Stomach (tissue), 9 donors: Measurements from ENCODE around the gene FLRT1. TPM values are rescaled to one million over a fixed set of nuclear protein-coding genes. Genes with fewer than 3 reads are reported as not detected.

ENCODE experiments used
- DNase-seq, 2 donors: peaks; one replicate each; pipeline versions ENCODE4 v3.0.0 to v3.0.0-alpha.2; 2013 to 2019
- H3K27ac ChIP-seq, 5 donors: fragments of 200-600 bp in 4 of 5; sonication (generic) in 4 of 5; one replicate each; pipeline ENCODE4 v1.5.1; 2013 to 2019; ENCODE audit warnings: mild to moderate bottlenecking in 1 of 5, moderate library complexity in 1 of 5
- H3K27me3 ChIP-seq, 3 donors: fragments of 200-600 bp; sonication (generic); one replicate each; pipeline ENCODE4 v1.5.1; 2017 to 2019; ENCODE audit warnings: mixed run types in 1 of 3
- H3K36me3 ChIP-seq, 4 donors: fragments of 200-600 bp; sonication (generic); 1 replicate in 3 of 4; 2 replicates in 1 of 4; pipeline ENCODE4 v1.5.1; 2016 to 2019
- H3K4me1 ChIP-seq, 4 donors: fragments of 200-600 bp; sonication (generic); one replicate each; pipeline ENCODE4 v1.5.1; 2016 to 2019
- H3K4me3 ChIP-seq, 4 donors: fragments of 200-600 bp; sonication (generic) in 3 of 4; one replicate each; pipeline ENCODE4 v1.5.1; 2016 to 2019; ENCODE audit warnings: mild to moderate bottlenecking in 1 of 4
- H3K9me3 ChIP-seq, 4 donors: fragments of 200-600 bp; sonication (generic); one replicate each; pipeline ENCODE4 v1.5.1; 2016 to 2019
- CTCF ChIP-seq, 7 experiments: fragments of 450-650 bp in 4 of 7; fragments of 200-600 bp in 3 of 7; sonication (generic) in 3 of 7; IDR thresholded peaks; one replicate each; pipeline ENCODE4 v1.5.1; 2016 to 2019; ENCODE audit warnings: antibody characterized with exemption in 7 of 7, control low read depth in 2 of 7, mild to moderate bottlenecking in 1 of 7
- EP300 ChIP-seq: sonication (generic); formaldehyde crosslinking; IDR thresholded peaks from one replicate; pipeline ENCODE4 v1.6.1; 2017; ENCODE audit warnings: antibody characterized with exemption
- POLR2A ChIP-seq, 4 donors: fragments of 450-650 bp; IDR thresholded peaks; one replicate each; pipeline ENCODE4 v1.6.1; 2016; ENCODE audit warnings: antibody characterized with exemption in 4 of 4, control low read depth in 2 of 4, mild to moderate bottlenecking in 1 of 4, moderate library complexity in 1 of 4
- POLR2AphosphoS5 ChIP-seq, 3 donors: sonication (generic); formaldehyde crosslinking; IDR thresholded peaks; one replicate each; pipeline ENCODE4 v1.6.1; 2016; ENCODE audit warnings: antibody characterized with exemption in 3 of 3
- WGBS, 5 donors: extraction: QIAGEN DNeasy Blood & Tissue Kit in 3 of 5; methylation state at CpG; one replicate each; pipeline versions ENCODE4 v1.1.5 to v1.1.7; 2013 to 2018; 5-methylcytosine and 5-hydroxymethylcytosine counted together
- intact Hi-C: fragments of 100-400 bp; cut with DNase I; formaldehyde crosslinking; loops from one replicate; pipeline ENCODE4 v1.15.1; 2023; ENCODE audit warnings: low total_unique reads
- polyA plus RNA-seq, 3 donors: library from polyadenylated mRNA; stranded (reverse); fragments of 200-250 nt; gene quantifications; one replicate each; pipeline ENCODE4 v1.2.3, GENCODE V29; 2013
- total RNA-seq, 5 donors: library from RNA; depleted of rRNA; stranded (reverse); fragments of >200 nt; gene quantifications; one replicate each; pipeline versions ENCODE4 v1.1.0 to v1.2.3, GENCODE V29; 2014 to 2016
- donor health status: healthy with polysubstance abuse.
- donor health status: Bipolar disorder and iron deficiency.
- donor health status: healthy.

Gene FLRT1
- total and polyA plus RNA-seq, 8 donors: 0.12 to 1.3 (median 0.51) TPM; not detected in 4

DNA sequence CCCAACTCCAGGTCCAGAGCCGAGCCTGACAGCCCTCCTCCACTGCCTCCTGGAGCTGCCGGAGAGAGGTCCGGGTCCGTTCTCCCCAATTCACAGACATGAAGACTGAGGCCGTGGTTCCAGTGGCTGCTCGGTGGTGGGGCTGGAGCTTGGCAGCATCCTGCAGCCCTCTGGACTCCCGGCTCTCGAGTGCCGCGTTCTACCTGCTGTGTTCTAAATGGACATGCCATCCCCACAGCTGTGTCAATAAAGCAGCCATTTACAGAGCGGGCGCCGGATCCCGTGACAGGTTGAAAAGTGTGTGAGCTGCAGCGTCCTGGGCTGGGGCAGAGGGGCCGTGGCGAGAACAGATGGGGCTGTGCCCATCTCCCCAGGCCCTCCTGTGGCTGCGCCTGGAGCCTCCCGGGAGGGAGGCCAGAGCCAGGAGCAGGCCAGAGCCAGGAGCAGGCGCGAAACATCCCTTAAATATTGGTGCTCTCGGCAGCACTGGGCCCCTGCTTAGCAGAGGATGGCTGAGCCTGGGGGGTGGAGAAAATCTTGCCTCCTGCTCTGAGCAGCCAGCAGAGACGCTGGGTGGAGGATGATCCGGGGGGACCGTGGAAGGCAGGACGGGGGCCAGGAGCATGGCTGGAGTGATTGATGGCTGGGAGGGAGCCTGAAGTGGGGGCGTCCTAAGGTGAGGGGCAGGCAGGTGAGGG lies 46.2 kb downstream of the FLRT1 start:
- peak; percentile 65 to 83 for DNase-seq
- H3K4me3 ChIP-seq: no peak overlapping the region
- intact Hi-C loops: no loop called here
- no peaks in the 10 kb centered on the region for H3K9me3 ChIP-seq
- no peaks in the 10 kb centered on the region for H3K36me3 ChIP-seq
- no peaks in the 10 kb centered on the region for H3K27me3 ChIP-seq
- peaks cover 0 to 30% (median 19%) of the 10 kb centered on the region in 4 donors for H3K4me1 ChIP-seq
- TF ChIP-seq POLR2AphosphoS5 (IDR thresholded peaks at IDR 0.05): peak in 1 of 3 donors; percentile 9
- TF ChIP-seq EP300: no peak
- WGBS, 5 donors: 49 to 72% (median 59%) methylated on average over 26 to 27 of the region's 27 CpGs
- H3K27ac ChIP-seq: peak overlapping the region in 1 of 5 donors; percentile 7

- WGBS, 5 donors: 70 to 81% (median 76%) methylated on average over 24 to 28 of the region's 28 CpGs
- intact Hi-C loops: no loop called here
Observed at GRCh38 chr11:64083398-64084080, 47.8 kb downstream of the FLRT1 start.

DNA sequence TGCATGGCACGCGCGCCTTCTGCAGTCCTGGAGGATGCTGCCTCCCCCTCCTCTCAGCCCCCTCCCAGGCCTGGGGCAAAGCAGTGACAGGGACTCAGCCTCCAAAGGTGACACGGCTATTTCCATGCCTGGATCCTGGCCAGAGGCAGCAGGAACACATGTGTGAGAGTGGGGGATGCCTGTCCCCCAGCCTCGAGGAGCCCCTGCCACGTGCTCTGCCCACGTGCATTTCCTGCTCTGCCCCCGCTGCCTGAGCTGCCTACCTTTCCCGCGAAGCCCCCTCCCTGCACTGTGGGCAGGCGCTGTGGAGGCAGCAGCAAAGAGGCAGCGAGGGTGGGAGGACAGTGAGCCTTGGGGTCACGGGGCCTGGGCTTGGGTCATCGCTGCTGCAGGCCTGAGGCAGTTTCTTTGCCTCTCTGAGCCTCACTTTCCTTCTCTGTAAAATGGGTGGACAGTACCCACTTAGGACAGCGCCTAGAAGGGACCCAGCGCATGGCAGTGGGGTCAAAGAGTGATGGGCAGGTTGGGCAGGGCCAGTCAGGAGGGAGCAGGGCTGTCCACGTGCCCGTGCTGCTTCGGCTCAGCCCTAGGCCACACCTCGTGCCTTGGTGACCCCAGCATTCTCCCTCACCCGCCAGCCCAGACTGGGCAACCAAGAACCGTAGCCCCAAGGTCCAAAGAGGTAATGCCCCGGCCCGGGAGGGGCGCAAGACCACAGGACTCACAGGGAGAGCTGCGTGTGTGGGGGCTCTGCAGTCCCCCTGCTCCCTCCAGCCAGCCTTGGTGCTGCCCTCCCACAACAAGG lies 48.6 kb downstream of the FLRT1 start:
- Histone ChIP-seq H3K4me3 (no peak overlapping the region), H3K27ac (peak overlapping the region in 1 of 5 donors; percentile 35), H3K9me3 (no peaks in the 10 kb centered on the region), H3K4me1 (peaks cover 4 to 48% (median 34%) of the 10 kb centered on the region in 4 donors), H3K27me3 (no peaks in the 10 kb centered on the region), H3K36me3 (no peaks in the 10 kb centered on the region)
- intact Hi-C loops: no loop called here
- DNase-seq: no peak
- TF ChIP-seq CTCF (IDR thresholded peaks at IDR 0.05): no peak
- TF ChIP-seq POLR2A (IDR thresholded peaks at IDR 0.05): no peak
- TF ChIP-seq EP300: no peak
- no peak for TF ChIP-seq POLR2AphosphoS5 (IDR thresholded peaks at IDR 0.05)
- 78 to 94% (median 86%) methylated on average over 16 to 26 of the region's 26 CpGs for WGBS, 5 donors

More at GRCh38 chr11:64083398-64084080, 47.8 kb downstream of the FLRT1 start:
- H3K27me3 ChIP-seq: no peaks in the 10 kb centered on the region
- TF ChIP-seq CTCF (IDR thresholded peaks at IDR 0.05) (no peak), POLR2AphosphoS5 (IDR thresholded peaks at IDR 0.05) (no peak), EP300 (no peak), POLR2A (IDR thresholded peaks at IDR 0.05) (no peak)
- H3K9me3 ChIP-seq: no peaks in the 10 kb centered on the region
- peaks cover 0 to 40% (median 27%) of the 10 kb centered on the region in 4 donors for H3K4me1 ChIP-seq
- no peaks in the 10 kb centered on the region for H3K36me3 ChIP-seq
- no peak for DNase-seq
- no peak overlapping the region for H3K4me3 ChIP-seq
- H3K27ac ChIP-seq: no peak overlapping the region

DNA sequence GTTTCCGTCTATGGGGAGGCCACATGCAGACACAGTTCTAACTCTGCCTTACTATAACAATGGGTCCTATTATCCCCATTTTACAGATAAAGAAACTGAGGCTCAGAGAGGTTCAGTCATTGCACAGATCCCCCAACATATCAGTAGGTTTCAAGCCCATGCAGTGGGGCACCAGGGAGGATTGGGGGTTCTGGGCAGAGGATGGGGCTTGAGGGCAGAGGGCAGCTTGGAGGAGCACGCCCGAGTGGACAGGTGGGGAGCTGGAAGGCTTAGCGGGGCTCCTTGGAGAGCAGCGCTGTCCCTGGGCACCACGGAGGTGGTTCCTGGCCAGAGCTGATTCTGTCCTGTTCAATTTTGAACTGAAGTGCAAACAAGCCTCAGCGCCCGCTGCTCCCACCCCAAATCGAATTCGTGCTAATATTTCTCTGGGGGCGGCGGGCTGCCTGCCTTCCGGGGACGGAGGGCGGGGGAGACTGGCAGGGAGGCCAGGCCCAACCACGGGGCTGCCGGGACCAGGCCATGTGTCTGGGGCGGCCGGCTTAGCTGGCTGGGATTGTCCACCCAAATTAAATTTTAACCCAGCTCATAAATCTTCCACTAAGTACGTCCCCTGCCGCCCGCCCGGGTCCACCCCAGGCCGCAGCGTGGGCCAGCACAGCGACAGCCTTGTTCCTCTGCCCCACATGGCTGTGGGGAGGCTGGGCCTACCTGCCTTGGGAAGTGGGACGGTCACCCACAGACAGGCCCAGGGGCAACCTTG lies 49.4 kb downstream of the FLRT1 start:
- no peaks in the 10 kb centered on the region for H3K27me3 ChIP-seq
- DNase-seq: peak; percentile 45 to 83
- no peaks in the 10 kb centered on the region for H3K36me3 ChIP-seq
- WGBS, 5 donors: 41 to 66% (median 51%) methylated on average over 5 to 27 of the region's 27 CpGs
- no peaks in the 10 kb centered on the region for H3K9me3 ChIP-seq
- no peak overlapping the region for H3K4me3 ChIP-seq
- TF ChIP-seq POLR2AphosphoS5 (IDR thresholded peaks at IDR 0.05): no peak
- no peak for TF ChIP-seq EP300
- no peak for TF ChIP-seq CTCF (IDR thresholded peaks at IDR 0.05)
- no peak for TF ChIP-seq POLR2A (IDR thresholded peaks at IDR 0.05)
- H3K27ac ChIP-seq: peak overlapping the region in 1 of 5 donors; percentile 35
- intact Hi-C loops: no loop called here
- peaks cover 4 to 55% (median 37%) of the 10 kb centered on the region in 4 donors for H3K4me1 ChIP-seq

Other genes starting within 250 kb of the FLRT1 start
- 10 to 100 TPM in 1 of 5 donors, 1 to 10 TPM in 3, under 1 TPM in 1; 0.45 to 13.6 (median 5.7) TPM for gene SPINDOC, start 222.5 kb upstream of the FLRT1 start, total RNA-seq
- gene SPINDOC, start 222.5 kb upstream of the FLRT1 start, polyA plus RNA-seq: 10 to 100 TPM in 1 of 3 donors, 1 to 10 TPM in 2; 4.6 to 12.1 (median 5.8) TPM
- gene MARK2, start 196.8 kb upstream of the FLRT1 start, total RNA-seq: 100 to 1,000 TPM in 1 of 5 donors, 10 to 100 TPM in 4; 13.8 to 128 (median 34.8) TPM
- gene MARK2, start 196.8 kb upstream of the FLRT1 start, polyA plus RNA-seq: 10 to 100 TPM in 2 of 3 donors, 1 to 10 TPM in 1; 8.8 to 18.2 (median 13.9) TPM
- gene RCOR2, start 118.8 kb upstream of the FLRT1 start, total RNA-seq: 1 to 10 TPM in 1 of 5 donors, under 1 TPM in 1, not detected in 3; 0.58 to 1.1 TPM
- 1 to 10 TPM in 1 of 3 donors, under 1 TPM in 2; 0.35 to 1.6 (median 0.92) TPM for gene RCOR2, start 118.8 kb upstream of the FLRT1 start, polyA plus RNA-seq
- 10 to 100 TPM in 3 of 5 donors, 1 to 10 TPM in 2; 4.3 to 71.4 (median 14.9) TPM for gene NAA40, start 96.9 kb upstream of the FLRT1 start, total RNA-seq
- 1 to 10 TPM; 4.9 to 8.0 (median 5.8) TPM for gene NAA40, start 96.9 kb upstream of the FLRT1 start, polyA plus RNA-seq
- gene COX8A, start 61.3 kb upstream of the FLRT1 start, total RNA-seq: 1,000 to 10,000 TPM in 1 of 5 donors, 100 to 1,000 TPM in 4; 107 to 1,004 (median 523) TPM
- gene COX8A, start 61.3 kb upstream of the FLRT1 start, polyA plus RNA-seq: 1,000 to 10,000 TPM in 2 of 3 donors, 100 to 1,000 TPM in 1; 910 to 1,045 (median 1,001) TPM
- gene OTUB1, start 49.5 kb upstream of the FLRT1 start, total RNA-seq: 100 to 1,000 TPM in 1 of 5 donors, 10 to 100 TPM in 4; 33.6 to 161 (median 40.3) TPM
- gene OTUB1, start 49.5 kb upstream of the FLRT1 start, polyA plus RNA-seq: 10 to 100 TPM; 62.3 to 74.2 (median 64.8) TPM
- gene MACROD1, start 130.2 kb downstream of the FLRT1 start, total RNA-seq: 10 to 100 TPM; 18.0 to 52.1 (median 41.2) TPM
- 100 to 1,000 TPM in 2 of 3 donors, 10 to 100 TPM in 1; 59.1 to 283 (median 156) TPM for gene MACROD1, start 130.2 kb downstream of the FLRT1 start, polyA plus RNA-seq
- gene STIP1, start 150.2 kb downstream of the FLRT1 start, total RNA-seq: 100 to 1,000 TPM in 1 of 5 donors, 10 to 100 TPM in 4; 27.4 to 259 (median 68.1) TPM
- 10 to 100 TPM; 51.5 to 56.2 (median 53.2) TPM for gene STIP1, start 150.2 kb downstream of the FLRT1 start, polyA plus RNA-seq
- 10 to 100 TPM; 11.9 to 30.3 (median 17.9) TPM for gene FERMT3, start 170.8 kb downstream of the FLRT1 start, total RNA-seq
- gene FERMT3, start 170.8 kb downstream of the FLRT1 start, polyA plus RNA-seq: 10 to 100 TPM; 12.4 to 31.9 (median 19.5) TPM
- gene TRPT1, start 190.3 kb downstream of the FLRT1 start, total RNA-seq: 100 to 1,000 TPM in 2 of 5 donors, 10 to 100 TPM in 3; 15.2 to 425 (median 63.8) TPM
- 10 to 100 TPM; 75.8 to 83.5 (median 79.7) TPM for gene TRPT1, start 190.3 kb downstream of the FLRT1 start, polyA plus RNA-seq
- 100 to 1,000 TPM in 4 of 5 donors, 10 to 100 TPM in 1; 35.1 to 363 (median 124) TPM for gene NUDT22, start 190.3 kb downstream of the FLRT1 start, total RNA-seq
- gene NUDT22, start 190.3 kb downstream of the FLRT1 start, polyA plus RNA-seq: 100 to 1,000 TPM in 1 of 3 donors, 10 to 100 TPM in 2; 62.4 to 143 (median 76.2) TPM
- gene DNAJC4, start 194.6 kb downstream of the FLRT1 start, total RNA-seq: 10 to 100 TPM in 4 of 5 donors, 1 to 10 TPM in 1; 8.3 to 61.8 (median 14.9) TPM
- gene DNAJC4, start 194.6 kb downstream of the FLRT1 start, polyA plus RNA-seq: 100 to 1,000 TPM in 2 of 3 donors, 10 to 100 TPM in 1; 69.8 to 115 (median 106) TPM
- 100 to 1,000 TPM in 1 of 5 donors, 10 to 100 TPM in 3, 1 to 10 TPM in 1; 2.9 to 167 (median 17.4) TPM for gene VEGFB, start 198.7 kb downstream of the FLRT1 start, total RNA-seq
- gene VEGFB, start 198.7 kb downstream of the FLRT1 start, polyA plus RNA-seq: 100 to 1,000 TPM in 1 of 3 donors, 10 to 100 TPM in 2; 86.4 to 132 (median 97.7) TPM
- 10 to 100 TPM; 15.2 to 66.8 (median 47.7) TPM for gene FKBP2, start 205.2 kb downstream of the FLRT1 start, total RNA-seq
- gene FKBP2, start 205.2 kb downstream of the FLRT1 start, polyA plus RNA-seq: 100 to 1,000 TPM; 140 to 257 (median 251) TPM
- 100 to 1,000 TPM in 1 of 5 donors, 10 to 100 TPM in 4; 39.3 to 179 (median 65.9) TPM for gene PPP1R14B, start 211.0 kb downstream of the FLRT1 start, total RNA-seq
- gene PPP1R14B, start 211.0 kb downstream of the FLRT1 start, polyA plus RNA-seq: 100 to 1,000 TPM in 2 of 3 donors, 10 to 100 TPM in 1; 80.6 to 234 (median 190) TPM
- gene PLCB3, start 215.6 kb downstream of the FLRT1 start, total RNA-seq: 100 to 1,000 TPM in 1 of 5 donors, 10 to 100 TPM in 4; 14.0 to 154 (median 27.4) TPM
- 10 to 100 TPM; 12.2 to 14.3 (median 14.1) TPM for gene PLCB3, start 215.6 kb downstream of the FLRT1 start, polyA plus RNA-seq
- 100 to 1,000 TPM in 1 of 5 donors, 10 to 100 TPM in 4; 40.4 to 343 (median 70.1) TPM for gene BAD, start 248.7 kb downstream of the FLRT1 start, total RNA-seq
- 100 to 1,000 TPM; 114 to 207 (median 137) TPM for gene BAD, start 248.7 kb downstream of the FLRT1 start, polyA plus RNA-seq
- 10 to 100 TPM in 2 of 5 donors, 1 to 10 TPM in 3; 2.9 to 58.8 (median 8.5) TPM for gene GPR137, start 249.9 kb downstream of the FLRT1 start, total RNA-seq
- 10 to 100 TPM; 18.8 to 23.4 (median 21.2) TPM for gene GPR137, start 249.9 kb downstream of the FLRT1 start, polyA plus RNA-seq